ENCODE results near the gene NOL8. TPM values are rescaled to one million over a fixed set of nuclear protein-coding genes. Genes with fewer than 3 reads are reported as not detected.

The NOL8 gene
- total RNA-seq, 1 experiment from 2014 or later: 41.8 TPM

GRCh38 chr9:92324889-92325268, 271 bp downstream of the NOL8 start:
- POLR2A ChIA-PET: interaction anchor here (0.8 to 5.0 kb wide), 19 partner anchors 9 to 466 kb away, joined by 3 to 64 read pairs (median 4); partner anchors contain the start of genes IPPK and SPTLC1
- TF ChIP-seq, protein P1, sequence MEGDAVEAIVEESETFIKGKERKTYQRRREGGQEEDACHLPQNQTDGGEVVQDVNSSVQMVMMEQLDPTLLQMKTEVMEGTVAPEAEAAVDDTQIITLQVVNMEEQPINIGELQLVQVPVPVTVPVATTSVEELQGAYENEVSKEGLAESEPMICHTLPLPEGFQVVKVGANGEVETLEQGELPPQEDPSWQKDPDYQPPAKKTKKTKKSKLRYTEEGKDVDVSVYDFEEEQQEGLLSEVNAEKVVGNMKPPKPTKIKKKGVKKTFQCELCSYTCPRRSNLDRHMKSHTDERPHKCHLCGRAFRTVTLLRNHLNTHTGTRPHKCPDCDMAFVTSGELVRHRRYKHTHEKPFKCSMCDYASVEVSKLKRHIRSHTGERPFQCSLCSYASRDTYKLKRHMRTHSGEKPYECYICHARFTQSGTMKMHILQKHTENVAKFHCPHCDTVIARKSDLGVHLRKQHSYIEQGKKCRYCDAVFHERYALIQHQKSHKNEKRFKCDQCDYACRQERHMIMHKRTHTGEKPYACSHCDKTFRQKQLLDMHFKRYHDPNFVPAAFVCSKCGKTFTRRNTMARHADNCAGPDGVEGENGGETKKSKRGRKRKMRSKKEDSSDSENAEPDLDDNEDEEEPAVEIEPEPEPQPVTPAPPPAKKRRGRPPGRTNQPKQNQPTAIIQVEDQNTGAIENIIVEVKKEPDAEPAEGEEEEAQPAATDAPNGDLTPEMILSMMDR (IDR thresholded peaks at IDR 0.05; ENCODE audit: unreplicated experiment): no peak
- CTCF ChIA-PET: interaction anchor here (0.6 to 1.9 kb wide), 3 partner anchors 114 to 466 kb away, joined by 3 to 7 read pairs (median 4); no protein-coding TSS in a partner anchor
- intact Hi-C loops (cut with micrococcal nuclease): loop anchor here (1.0 to 5.0 kb wide), 2 partner anchors 32 to 182 kb away; partner anchors contain the start of gene IARS1
- Mint-ChIP-seq H3K36me3 (ENCODE audit: insufficient read depth, unreplicated experiment) (peaks cover 41% of the 10 kb centered on the region), H3K4me3 (ENCODE audit: unreplicated experiment) (peak overlapping the region; percentile 97), H3K4me1 (ENCODE audit: insufficient read depth, unreplicated experiment) (peaks cover 26% of the 10 kb centered on the region), H3K27ac (ENCODE audit: low read depth, unreplicated experiment) (peak overlapping the region; percentile 98), H3K27me3 (ENCODE audit: insufficient read depth, unreplicated experiment) (no peaks in the 10 kb centered on the region), H3K9me3 (ENCODE audit: unreplicated experiment) (no peaks in the 10 kb centered on the region)
- DNase-seq (ENCODE audit: unreplicated experiment): no peak
- BruUV-seq (replicated peaks): TSS peak; percentile 75

GRCh38 chr9:92324431-92324830, 719 bp downstream of the NOL8 start:
- Mint-ChIP-seq H3K4me3 (ENCODE audit: unreplicated experiment) (peak overlapping the region; percentile 97), H3K36me3 (ENCODE audit: insufficient read depth, unreplicated experiment) (peaks cover 42% of the 10 kb centered on the region), H3K27me3 (ENCODE audit: insufficient read depth, unreplicated experiment) (no peaks in the 10 kb centered on the region), H3K27ac (ENCODE audit: low read depth, unreplicated experiment) (peak overlapping the region; percentile 98), H3K4me1 (ENCODE audit: insufficient read depth, unreplicated experiment) (peaks cover 26% of the 10 kb centered on the region), H3K9me3 (ENCODE audit: unreplicated experiment) (no peaks in the 10 kb centered on the region)
- intact Hi-C loops (cut with micrococcal nuclease): no loop called here
- TF ChIP-seq, protein P1 (IDR thresholded peaks at IDR 0.05; ENCODE audit: unreplicated experiment): no peak
- no TSS peak for BruUV-seq (replicated peaks)
- ChIA-PET CTCF (interaction anchor here (0.6 to 0.9 kb wide), 4 partner anchors 184 to 467 kb away, joined by 3 to 4 read pairs (median 4); no protein-coding TSS in a partner anchor), POLR2A (interaction anchor here (0.8 to 5.0 kb wide), 13 partner anchors 9 to 346 kb away, joined by 3 to 64 read pairs (median 12); partner anchors contain the start of gene IPPK)
- DNase-seq (ENCODE audit: unreplicated experiment): no peak

DNA sequence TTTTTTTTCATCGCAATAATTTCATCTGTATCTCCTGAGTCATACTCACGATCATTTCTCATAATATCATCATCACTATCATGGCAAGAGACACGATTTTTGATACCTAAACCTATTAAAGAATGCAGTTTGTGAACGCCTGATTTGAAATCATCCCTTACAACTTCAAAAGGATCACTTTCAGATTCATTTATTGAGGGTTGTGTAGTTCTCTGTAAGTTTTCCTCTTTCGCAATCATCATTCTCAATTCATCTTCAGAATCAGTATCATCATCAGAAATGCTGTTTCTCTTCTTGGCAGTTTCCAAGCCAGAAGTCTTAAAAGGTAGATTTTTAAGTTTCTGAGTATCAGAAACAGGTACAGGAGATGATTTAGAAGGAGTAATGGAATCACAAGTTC, 9.7 kb downstream of the NOL8 start:
- H3K36me3 Mint-ChIP-seq (ENCODE audit: insufficient read depth, unreplicated experiment): peaks cover 86% of the 10 kb centered on the region
- TSS peak; percentile 19 for BruUV-seq (replicated peaks)
- CTCF ChIA-PET: interaction anchor here (1.3 kb wide), 1 partner anchor 13 kb away, joined by 4 read pairs; no protein-coding TSS in a partner anchor

DNA sequence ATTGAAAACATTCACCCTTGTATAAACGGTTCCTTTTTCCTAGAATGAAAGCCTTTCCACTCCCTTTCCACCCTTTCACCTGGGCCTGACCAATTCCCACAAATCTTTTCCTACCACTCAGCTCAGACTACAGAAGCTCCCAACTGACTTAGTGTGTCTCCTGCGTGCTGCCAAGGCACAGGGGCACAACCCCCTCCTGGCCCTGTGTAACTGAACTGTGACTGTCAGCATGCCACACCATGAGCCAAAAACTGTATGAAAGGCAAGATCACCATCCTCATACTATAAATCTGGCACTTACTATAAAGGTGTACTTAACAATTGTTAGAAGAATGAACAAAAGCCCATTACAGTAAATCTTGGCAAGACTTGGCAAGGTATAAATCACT, 11.5 kb downstream of the NOL8 start:
- peak overlapping the region; percentile 80 for H3K27ac Mint-ChIP-seq (ENCODE audit: low read depth, unreplicated experiment)
- H3K4me1 Mint-ChIP-seq (ENCODE audit: insufficient read depth, unreplicated experiment): peaks cover 13% of the 10 kb centered on the region
- BruUV-seq (replicated peaks): no TSS peak
- intact Hi-C loops (cut with micrococcal nuclease): no loop called here
- H3K27me3 Mint-ChIP-seq (ENCODE audit: insufficient read depth, unreplicated experiment): no peaks in the 10 kb centered on the region
- no peaks in the 10 kb centered on the region for H3K9me3 Mint-ChIP-seq (ENCODE audit: unreplicated experiment)
- H3K4me3 Mint-ChIP-seq (ENCODE audit: unreplicated experiment): no peak overlapping the region
- ChIA-PET POLR2A (interaction anchor here (1.0 to 5.2 kb wide), 4 partner anchors 11 to 76 kb away, joined by 3 to 40 read pairs (median 4); partner anchors contain the start of genes CENPP and NOL8), CTCF (interaction anchor here (1.1 kb wide), 1 partner anchor 175 kb away, joined by 4 read pairs; no protein-coding TSS in a partner anchor)
- peaks cover 90% of the 10 kb centered on the region for H3K36me3 Mint-ChIP-seq (ENCODE audit: insufficient read depth, unreplicated experiment)
- DNase-seq (ENCODE audit: unreplicated experiment): no peak
- TF ChIP-seq, protein P1 (IDR thresholded peaks at IDR 0.05; ENCODE audit: unreplicated experiment): no peak

More for the DNA sequence above, 9.7 kb downstream of the NOL8 start:
- H3K4me1 Mint-ChIP-seq (ENCODE audit: insufficient read depth, unreplicated experiment): peaks cover 13% of the 10 kb centered on the region
- intact Hi-C loops (cut with micrococcal nuclease): no loop called here
- H3K27ac Mint-ChIP-seq (ENCODE audit: low read depth, unreplicated experiment): no peak overlapping the region
- no peak for DNase-seq (ENCODE audit: unreplicated experiment)
- H3K27me3 Mint-ChIP-seq (ENCODE audit: insufficient read depth, unreplicated experiment): no peaks in the 10 kb centered on the region
- H3K9me3 Mint-ChIP-seq (ENCODE audit: unreplicated experiment): no peaks in the 10 kb centered on the region
- POLR2A ChIA-PET: interaction anchor here (5.2 kb wide), 1 partner anchor 10 kb away, joined by 40 read pairs; the partner anchor contains the start of genes CENPP and NOL8
- TF ChIP-seq, protein P1 (IDR thresholded peaks at IDR 0.05; ENCODE audit: unreplicated experiment): no peak
- H3K4me3 Mint-ChIP-seq (ENCODE audit: unreplicated experiment): no peak overlapping the region
